HG03025 (cell line): ENCODE data around the gene POMP.
"Not testable (repeated sequence)": the region's sequence is repeated elsewhere in the genome, so short reads cannot be mapped to it uniquely, and the experiment has no call there.

Experiments used
- ATAC-seq: cut with Tn5 transposase; IDR thresholded peaks from one replicate; pipeline ENCODE4 v1.9.1; 2021; ENCODE audit warnings: mild to moderate bottlenecking, moderate library complexity; ENCODE audit not compliant: unreplicated experiment, low FRiP score

POMP gene

DNA sequence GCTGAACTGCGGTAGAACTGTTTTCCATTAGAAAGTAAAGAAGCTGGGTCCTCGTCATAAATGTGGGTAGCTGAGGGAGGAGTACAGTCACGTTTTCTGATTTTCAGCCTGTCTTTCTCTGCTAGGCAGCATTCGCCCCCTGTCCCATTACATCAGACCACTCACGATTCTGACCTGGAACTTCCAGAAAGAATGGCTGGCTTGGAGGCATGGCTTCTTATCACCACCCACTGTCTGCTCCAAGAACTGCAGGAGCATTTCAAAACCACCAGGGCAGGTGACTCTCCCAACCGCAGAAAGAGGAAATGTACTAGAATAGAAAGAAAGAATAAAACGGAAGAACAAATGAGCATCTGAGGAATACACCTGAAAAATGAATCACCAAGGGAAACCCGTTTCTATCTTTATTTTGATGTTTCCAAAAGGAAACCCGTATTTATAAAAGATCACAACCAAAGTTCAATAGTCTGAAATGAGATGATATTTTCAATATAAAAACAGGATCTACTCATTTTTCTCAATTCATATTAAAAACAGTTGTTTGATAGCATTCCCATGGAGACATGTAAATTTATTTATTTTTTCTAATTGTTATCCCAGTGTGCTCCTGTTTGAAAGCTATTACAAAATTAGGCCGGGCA, 22.1 kb upstream of the POMP start:
- no peak for ATAC-seq

DNA sequence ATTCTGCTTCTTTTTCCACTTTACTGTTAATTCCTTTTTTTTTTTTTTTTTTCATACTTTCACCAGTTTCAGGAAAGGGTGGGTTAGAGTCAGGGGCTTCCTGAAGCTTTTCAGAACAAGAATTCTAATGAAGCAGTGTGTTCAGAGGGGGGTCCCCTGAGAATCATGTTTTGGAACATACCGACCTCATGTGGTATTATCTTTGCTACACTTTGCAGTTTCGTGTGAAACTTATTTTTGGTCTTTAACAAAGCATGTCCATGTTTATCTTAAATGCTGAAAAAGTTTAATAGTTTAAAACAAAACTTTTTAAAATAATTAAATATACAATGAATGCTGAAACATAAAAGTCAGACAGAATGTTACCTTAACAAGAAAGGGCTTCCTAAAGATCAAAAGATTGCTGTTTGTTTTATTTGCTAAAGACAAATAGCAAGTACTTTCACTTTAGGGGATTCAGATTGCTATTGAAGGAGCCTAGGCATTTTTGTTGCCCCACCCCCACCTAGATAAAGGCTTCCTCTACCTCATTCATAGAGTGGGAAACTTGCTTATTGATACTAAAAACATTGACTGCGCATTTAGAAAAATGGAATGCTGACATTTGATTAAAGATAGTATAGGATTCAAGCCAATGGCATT, 21.1 kb upstream of the POMP start:
- no peak for ATAC-seq

DNA sequence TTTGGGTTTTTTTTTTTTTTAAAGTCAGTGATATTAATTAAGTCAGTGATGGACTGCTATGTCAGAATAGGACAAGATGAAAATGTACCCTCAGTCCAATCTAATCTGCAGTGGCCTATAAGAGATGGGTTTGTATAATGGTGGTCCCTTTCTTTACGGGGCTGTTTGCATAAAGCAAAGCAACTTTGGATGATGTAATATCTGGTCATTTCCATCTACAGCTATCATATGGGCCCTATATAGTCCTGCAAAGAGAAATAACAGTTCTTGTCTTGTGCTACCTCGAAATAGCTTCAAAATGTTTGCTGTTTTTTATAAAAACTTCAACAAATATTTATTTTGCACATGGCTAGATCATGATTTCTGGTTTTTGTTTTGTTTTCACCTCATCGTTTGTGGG, 20.2 kb upstream of the POMP start:
- no peak for ATAC-seq

DNA sequence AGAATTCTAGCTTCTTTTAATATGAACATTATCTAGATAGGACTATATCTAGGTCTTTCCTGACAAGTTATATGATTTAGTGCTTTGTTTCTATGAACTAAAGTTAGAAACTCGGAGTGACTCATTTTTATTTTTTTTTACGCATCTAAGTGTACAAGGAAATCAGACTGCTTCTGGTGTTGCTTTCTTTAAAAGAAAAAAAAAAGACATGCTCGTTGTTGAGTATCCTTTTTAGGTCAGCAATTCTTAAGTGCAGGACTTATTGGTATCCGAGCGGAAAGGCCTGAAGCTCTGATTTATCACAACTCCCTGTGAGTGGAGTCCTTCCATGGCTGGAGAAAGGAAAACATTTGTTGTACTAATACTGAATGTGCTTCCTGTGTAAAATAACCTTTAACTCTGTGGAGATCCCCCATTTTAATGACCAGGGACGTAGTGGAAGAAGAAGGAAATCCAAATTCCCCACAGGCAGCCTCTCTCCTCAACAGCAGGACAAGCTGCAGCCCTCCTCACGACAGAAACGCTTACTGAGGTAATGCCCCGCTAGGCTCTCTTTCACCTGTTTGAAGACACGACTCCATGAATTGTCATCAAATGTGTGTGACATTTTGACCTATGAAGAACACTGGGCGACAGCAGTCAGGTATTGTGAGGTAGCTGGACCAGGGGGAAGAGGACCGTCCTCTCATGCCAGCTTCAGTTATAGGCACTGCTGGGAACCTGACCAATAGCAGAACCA, 17.9 kb upstream of the POMP start:
- peak; percentile 13 for ATAC-seq

DNA sequence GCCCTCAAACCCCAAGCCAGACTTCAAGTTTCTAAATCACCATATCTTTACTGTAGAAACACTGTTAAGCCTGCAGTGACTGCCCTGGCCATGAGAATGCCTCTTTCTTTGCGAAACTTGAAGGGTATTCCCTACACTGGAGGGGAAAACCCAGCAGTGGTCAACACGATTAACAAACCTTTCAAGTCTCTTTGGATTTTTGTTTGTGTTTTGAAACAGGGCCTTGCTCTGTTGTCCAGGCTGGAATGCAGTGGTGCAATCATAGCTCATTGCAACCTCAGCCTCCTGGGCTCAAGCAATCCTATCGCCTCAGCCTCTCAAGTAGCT, 17.4 kb upstream of the POMP start:
- peak; percentile 70 for ATAC-seq

DNA sequence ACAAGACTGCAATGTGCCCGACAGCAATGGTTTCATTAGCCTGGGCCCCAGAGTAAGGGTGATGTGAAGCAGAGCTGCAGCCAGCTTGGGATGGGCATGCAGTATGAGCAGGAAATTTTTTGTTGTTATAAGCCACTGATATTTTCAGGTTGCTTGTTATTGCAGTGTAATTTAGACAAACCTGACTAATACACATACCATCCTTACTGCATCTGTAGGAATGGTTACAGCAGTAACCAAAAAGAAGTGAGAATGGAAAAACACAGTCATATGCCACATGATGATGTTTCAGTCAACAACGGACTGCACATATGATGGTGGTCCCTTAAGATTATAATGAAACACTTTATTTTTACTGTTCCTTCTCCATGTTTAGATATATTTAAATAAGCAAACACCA, 8.6 kb upstream of the POMP start:
- ATAC-seq, result no peak

DNA sequence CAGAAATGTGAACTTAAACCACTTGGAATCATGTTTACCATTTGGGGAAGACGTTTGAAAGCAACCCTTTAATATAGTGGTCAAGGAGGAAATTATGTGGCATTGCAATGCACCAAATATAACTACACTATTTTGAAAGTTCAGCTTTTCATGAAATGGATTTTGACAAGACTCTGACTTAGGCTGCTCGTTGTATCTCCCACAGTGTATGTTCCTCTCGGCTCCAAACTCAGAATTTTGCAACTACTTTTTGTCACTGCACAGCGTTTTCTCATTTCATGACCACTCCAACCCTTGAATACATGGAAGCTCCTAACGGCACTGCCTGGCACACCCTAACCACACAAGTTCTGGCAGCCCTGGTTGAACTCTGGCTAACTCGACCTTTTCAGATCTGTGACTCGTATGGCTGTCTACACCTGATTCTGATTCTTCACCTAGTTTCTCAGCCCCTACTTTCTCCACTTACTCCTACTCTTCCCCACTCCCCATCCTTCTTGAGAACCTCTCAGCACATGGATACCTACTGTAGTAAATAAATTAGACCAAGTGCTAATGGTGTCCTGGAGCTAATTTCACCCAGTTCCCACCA, 7.0 kb upstream of the POMP start:
- ATAC-seq, result no peak

DNA sequence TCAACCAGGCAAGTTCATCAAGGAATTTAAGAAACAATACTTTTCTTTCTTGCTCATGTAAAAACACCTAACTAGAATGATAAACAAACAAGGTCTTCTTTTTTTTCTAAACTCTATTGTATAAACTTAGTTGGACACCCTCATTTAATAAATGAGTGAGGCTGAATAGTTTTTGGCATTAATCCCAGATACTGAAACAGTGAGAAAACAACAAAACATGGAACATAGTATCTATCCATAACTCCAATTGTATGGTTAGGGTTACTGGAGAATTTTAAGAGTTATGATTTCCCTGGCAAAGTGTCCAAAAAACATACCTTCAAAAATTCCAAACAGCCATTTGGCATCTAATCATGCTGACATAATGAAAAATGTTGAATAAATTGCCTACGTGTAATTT, 5.8 kb upstream of the POMP start:
- no peak for ATAC-seq

DNA sequence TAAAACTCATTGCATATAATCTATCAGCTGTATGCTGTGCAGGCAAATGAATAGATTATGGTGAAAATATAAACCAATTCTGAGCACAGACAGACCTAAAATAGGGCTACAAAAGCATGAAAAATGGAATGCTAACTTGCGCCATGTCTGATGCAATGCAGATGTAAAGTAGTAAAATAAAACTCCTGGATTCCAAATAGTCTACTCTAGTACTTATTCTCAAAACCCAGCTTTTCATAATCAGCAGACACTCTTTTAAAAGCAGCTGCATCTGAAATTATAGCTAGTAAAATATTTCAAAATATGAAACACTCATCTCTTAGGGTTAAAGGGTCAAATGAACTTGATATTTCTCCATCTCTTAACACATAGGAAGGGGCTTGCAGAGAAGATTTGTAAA, 4.7 kb upstream of the POMP start:
- ATAC-seq, result no peak

DNA sequence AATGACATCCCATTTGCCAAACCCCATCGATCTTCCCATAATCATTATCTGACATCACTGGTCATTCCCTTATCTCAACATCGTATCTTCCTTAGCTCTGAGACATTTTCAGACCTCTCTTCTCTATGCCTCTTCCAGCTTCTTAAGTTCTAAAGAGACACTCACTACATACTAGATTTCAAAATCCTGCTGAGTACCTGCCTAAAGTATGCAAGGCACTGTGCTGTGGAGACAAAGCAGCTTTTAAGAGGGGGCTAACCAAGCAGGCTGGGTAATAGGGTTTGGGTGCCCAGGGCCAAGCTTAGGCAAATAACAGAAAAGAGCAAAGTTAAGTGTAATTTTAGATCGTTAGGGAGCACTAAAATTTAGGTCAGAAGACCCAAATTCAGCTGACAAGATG, 3.4 kb upstream of the POMP start:
- ATAC-seq, result no peak

DNA sequence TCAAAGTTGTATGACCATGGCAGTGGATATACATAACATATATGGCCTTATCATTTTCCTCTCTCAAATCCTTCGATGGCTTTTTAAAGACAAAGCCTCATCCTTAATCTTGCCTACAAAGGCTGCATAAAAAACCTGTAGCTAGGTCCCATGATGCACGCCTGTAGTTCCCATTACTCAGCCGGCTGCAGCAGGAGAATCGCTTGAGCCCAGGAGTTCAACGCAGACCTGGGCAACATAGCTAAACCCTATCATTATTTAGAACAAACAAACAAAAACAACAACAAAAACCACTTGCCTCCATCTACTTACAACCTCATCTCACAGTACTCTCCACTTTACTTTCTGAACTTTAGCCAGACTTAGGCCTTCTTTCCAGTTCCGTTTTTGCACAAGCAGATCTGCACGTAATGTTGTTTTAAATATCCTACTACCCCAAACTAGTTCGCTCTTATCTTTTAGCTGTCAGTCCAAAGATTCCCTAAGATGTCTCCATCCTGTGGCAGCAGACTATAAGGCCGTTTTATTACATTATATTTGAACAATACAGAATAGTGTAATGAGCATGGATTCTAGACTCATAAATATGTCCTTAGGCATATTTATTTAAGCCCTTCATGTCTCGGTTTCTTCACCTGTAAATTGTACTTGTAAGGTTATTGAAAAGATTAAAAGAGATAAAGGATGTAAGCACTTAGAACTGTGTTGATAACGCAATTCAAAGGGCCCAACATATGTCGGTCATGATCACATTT, 969 bp upstream of the POMP start:
- no peak for ATAC-seq

DNA sequence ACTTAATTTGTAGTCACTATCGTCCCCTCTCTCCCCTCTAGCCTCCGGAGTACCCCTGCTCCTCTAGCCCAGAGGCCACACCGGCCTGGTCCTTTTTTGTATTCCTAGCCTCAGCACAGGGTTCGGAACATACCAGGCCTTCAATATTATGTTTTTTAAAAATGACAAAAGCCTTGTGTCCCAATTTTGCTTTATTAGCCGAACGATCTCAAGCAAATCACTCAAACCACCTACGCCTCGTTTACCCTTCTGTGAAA, 463 bp upstream of the POMP start:
- peak; percentile 5 for ATAC-seq

DNA sequence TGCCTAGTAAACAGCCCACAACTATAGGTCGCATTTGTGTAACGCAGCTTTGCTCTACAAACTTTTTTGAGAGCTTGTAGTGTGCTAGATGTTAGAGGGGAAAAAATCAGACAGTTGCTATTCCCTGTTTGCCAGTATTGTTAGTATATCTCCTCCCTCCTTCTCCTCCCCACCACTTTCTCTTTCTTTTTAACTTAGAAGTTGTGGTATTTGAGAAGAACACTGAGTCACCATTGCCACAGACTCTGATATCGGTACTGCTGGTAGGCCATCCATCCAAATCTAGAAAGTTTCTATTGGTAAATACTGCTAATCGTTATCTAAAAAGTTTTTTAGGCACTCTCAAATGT, 666 bp downstream of the POMP start:
- ATAC-seq, result no peak

DNA sequence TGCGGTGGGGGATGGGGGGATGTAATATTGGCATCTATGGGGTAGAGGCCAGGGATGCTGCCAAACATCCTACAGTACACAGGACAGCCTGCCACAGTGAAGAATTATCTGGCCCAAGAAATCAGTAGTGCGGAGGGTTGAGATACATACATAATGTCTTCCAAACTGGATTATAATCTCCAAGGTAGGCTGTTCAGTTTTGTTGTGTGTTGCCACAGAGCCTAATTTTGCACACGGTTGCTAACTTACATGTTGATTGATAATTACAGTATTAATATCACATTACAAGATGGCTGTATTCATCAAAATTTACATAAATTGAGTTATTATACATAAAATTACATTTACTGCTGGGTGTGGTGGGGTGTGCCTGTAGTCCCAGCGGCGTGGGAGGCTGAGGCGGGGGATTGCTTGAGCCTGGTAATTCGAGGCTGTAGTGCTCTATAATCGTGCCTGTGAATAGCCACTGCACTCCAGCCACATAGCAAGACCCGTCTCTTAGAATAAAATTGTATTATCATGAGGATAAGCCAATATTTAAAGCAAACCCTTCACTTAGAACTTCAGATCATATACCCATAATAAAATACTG, 8.1 kb downstream of the POMP start:
- no peak for ATAC-seq

DNA sequence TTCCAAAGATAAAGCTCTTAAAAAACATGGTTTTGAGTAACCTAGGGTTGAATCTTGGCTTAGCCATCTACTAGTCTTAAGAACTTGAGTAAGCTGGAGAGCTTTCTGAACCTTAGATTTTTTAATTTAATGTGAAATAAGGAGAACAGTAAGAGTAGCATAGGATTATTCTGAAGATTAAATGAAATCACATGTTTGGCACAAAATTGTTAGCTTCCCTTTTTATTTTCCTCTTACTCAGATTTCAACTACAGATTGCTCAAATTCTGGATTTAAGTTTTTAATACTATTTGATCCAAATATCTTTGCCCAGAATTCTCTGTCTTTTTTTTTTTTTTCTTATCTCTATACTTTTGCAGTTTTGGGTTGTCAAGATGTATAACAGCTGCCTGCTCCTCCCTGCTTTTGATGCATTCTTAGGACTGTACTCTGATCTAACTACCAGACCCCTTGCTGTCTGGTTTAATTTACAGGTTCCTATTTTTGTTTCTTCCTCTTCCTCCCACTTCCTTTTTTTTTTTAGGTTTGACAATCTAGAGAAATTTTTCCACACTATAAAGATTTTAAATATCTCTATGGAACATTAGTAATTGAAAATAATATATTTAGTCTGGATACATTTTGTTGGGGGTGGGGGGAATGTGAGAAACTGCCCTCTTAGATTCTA, 12.3 kb downstream of the POMP start:
- ATAC-seq, result no peak

DNA sequence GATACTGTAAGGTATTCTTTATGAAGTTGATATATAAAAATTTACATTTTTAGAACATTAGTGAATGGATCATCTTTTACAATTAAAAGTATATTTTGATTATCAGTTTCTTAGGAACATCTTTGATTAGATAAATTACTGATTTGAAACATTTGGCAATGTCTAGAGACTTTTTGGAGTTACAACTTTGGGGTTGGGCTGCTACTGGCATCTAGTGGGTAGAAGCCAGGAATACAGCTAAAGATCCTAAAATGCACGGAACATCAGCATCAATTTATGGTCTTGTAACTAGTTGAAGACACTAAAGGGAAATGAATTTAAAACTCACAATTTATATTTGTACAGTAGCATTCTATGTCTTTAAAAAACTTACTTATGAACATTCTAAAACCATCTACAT, 19.9 kb downstream of the POMP start:
- no peak for ATAC-seq

DNA sequence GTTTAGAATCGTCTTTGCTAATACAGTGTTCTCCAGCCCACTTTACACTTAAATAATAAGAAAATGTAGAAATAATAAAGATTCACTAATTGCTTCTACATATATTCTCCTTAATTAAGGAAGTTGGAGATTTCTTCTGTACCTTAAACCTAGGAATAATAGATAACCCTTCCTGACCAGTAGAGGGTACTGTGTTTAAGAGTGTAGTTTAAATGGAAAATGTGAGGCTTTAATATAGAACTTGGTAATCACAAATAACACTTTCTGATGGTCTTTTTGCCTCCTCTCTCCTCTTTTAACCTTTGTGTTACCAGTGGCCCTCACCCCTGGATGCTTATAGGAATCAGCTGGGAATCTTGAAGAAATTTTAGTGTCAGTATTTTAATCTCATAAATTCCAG, 20.7 kb downstream of the POMP start:
- ATAC-seq, result no peak

DNA sequence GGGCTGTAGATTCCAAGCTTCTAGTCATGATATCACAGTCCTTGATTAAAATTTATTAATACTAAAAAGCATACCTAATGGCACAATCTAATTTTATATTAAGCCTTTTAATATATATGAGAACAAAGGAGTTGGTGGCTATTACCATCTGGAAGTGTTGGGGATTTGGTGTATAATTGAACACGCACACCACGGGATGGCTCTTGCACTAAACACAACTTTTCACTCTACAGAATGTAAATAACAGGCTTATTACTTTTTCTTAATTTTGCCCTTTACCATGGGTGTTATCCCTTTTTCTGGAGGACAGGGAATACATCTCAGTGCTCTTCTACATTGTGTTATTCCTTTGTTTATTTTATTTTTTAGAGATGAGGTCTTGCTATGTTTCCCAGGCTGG, 21.6 kb downstream of the POMP start:
- ATAC-seq, result no peak

DNA sequence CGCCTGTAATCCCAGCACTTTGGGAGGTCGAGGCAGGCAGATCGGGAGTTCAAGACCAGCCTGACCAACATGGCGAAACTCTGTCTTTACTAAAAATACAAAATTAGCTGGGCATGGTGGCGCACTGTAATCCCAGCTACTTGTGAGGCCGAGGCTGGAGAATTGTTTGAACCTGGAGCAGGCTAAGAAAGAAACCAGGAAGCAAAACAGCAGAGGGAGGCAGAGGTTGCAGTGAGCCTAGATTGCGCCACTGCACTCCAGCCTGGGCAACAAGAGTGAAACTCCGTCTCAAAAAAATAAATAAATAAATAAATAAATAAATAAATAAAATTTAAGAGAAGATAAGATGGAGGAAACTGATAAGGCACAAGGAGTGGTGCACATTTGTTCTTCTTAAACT, 24.2 kb downstream of the POMP start:
- ATAC-seq, result not testable (repeated sequence)

DNA sequence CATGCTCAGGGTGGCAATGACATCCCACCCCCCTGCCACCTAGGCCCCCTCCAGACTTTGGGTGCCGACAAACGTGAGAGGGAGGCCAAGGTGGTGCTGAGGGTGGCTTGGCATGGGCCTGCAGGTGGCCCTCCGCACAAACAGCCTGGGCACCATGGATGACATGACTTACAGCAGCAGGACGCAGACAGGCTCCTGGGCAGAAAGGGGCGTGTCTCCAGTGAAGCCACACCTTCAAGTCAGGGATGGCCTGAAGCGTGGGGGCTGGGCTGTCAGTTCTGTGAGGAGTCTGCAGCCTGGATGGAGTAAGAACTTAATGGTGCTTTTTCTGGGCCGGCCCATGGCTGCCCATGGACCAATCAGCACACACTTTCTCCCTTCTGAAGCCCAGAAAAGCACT, 25.3 kb downstream of the POMP start:
- no peak for ATAC-seq

DNA sequence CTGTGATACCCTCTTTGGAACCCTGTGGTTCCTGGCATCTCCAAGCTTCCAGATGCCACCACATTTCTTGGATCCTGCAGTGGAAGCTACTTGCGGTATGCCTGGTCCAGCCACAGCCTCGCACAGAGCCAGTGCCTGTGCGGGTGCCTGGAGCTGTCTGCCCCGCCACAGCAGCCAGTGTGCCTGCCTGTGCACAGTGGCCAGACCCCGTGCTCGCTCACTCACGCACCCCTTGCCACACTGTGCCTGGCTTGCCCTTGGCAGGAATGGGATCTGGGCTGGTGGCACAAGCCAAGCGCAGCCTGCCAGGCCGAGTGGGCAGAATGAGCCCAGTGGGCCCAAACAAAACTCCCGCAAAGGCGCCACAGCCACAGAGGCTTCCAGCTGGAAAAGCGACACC, 26.2 kb downstream of the POMP start:
- ATAC-seq, result no peak
